HL-60 (cell line): ENCODE measurements around the gene PWWP2B.
A peak's percentile ranks its signal among the peaks of the same experiment; 100 is the strongest.

ENCODE experiments used
- DNase-seq, 2 experiments: peaks; one replicate each; pipeline ENCODE4 v3.0.0-alpha.2; 2010 to 2020; ENCODE audit warnings: low read depth in 1 of 2, low spot score in 1 of 2
- H3K27ac ChIP-seq: fragments of 250-450 bp; sonication (Bioruptor Pico); replicated peaks from 2 replicates; pipeline ENCODE4 v1.5.1; 2020; ENCODE audit warnings: mild to moderate bottlenecking, moderate library complexity
- H3K27me3 ChIP-seq: fragments of 250-450 bp; sonication (Bioruptor Pico); 2 replicates; pipeline ENCODE4 v1.5.1; 2021; ENCODE audit warnings: mild to moderate bottlenecking, moderate library complexity; ENCODE audit not compliant: insufficient read depth, poor library complexity, severe bottlenecking
- H3K4me3 ChIP-seq: replicated peaks from 2 replicates; pipeline ENCODE4 v1.5.1; 2011; ENCODE audit warnings: mild to moderate bottlenecking, control low read depth, low read length; ENCODE audit not compliant: insufficient read depth
- GABPA ChIP-seq: IDR thresholded peaks from 2 replicates; pipeline ENCODE4 v1.6.1; 2012; ENCODE audit warnings: low read depth
- POLR2AphosphoS5 ChIP-seq: IDR thresholded peaks from 2 replicates; pipeline ENCODE4 v1.6.1; 2012; ENCODE audit warnings: low read depth
- SPI1 ChIP-seq: IDR thresholded peaks from 2 replicates; pipeline ENCODE4 v1.6.1; 2012; ENCODE audit warnings: low read depth, mild to moderate bottlenecking, borderline replicate concordance
- TF ChIP-seq, protein P1 (sequence below): IDR thresholded peaks from one replicate; pipeline ENCODE4 v1.5.1; 2011; ENCODE audit warnings: low read length, control low read depth, inconsistent platforms; ENCODE audit not compliant: insufficient read depth
- TF ChIP-seq, protein P2 (sequence below): IDR thresholded peaks from 2 replicates; pipeline ENCODE4 v1.6.1; 2012; ENCODE audit warnings: low read depth; ENCODE audit not compliant: insufficient replicate concordance

Gene PWWP2B

DNA sequence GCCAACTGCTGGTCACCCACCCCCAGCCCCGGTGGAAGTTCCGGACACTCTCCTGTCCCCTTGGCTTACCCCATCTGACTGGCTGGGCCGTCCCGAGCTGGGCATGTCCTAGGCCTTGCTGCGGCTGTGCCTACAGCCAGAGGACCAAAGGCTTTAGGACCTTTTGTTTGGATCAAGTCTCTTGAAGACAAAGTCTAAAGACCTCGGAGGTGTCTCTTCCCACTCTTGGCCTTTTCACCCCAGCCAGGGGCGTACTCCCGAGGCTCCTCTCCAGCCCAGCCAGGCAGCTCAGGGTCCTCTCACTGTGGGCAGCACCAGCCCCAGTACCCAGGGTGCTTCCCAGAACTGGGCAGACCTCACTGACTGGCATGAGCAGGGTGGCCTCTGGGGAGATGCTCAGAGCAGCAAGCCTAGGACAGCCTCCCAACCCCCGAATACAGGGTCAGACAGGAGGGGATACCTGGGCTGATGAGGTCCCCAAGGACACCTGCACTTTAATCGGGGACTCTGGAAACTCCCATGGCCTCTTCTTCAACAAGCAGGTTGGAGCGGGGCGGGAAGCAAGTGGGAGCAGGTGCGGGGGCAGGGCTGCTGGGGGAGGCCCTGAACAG, 2.7 kb upstream of the PWWP2B start:
- TF ChIP-seq POLR2AphosphoS5 = no peak
- TF ChIP-seq, protein P1, sequence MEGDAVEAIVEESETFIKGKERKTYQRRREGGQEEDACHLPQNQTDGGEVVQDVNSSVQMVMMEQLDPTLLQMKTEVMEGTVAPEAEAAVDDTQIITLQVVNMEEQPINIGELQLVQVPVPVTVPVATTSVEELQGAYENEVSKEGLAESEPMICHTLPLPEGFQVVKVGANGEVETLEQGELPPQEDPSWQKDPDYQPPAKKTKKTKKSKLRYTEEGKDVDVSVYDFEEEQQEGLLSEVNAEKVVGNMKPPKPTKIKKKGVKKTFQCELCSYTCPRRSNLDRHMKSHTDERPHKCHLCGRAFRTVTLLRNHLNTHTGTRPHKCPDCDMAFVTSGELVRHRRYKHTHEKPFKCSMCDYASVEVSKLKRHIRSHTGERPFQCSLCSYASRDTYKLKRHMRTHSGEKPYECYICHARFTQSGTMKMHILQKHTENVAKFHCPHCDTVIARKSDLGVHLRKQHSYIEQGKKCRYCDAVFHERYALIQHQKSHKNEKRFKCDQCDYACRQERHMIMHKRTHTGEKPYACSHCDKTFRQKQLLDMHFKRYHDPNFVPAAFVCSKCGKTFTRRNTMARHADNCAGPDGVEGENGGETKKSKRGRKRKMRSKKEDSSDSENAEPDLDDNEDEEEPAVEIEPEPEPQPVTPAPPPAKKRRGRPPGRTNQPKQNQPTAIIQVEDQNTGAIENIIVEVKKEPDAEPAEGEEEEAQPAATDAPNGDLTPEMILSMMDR = no peak
- no peak for TF ChIP-seq SPI1
- no peak for TF ChIP-seq GABPA
- TF ChIP-seq, protein P2, sequence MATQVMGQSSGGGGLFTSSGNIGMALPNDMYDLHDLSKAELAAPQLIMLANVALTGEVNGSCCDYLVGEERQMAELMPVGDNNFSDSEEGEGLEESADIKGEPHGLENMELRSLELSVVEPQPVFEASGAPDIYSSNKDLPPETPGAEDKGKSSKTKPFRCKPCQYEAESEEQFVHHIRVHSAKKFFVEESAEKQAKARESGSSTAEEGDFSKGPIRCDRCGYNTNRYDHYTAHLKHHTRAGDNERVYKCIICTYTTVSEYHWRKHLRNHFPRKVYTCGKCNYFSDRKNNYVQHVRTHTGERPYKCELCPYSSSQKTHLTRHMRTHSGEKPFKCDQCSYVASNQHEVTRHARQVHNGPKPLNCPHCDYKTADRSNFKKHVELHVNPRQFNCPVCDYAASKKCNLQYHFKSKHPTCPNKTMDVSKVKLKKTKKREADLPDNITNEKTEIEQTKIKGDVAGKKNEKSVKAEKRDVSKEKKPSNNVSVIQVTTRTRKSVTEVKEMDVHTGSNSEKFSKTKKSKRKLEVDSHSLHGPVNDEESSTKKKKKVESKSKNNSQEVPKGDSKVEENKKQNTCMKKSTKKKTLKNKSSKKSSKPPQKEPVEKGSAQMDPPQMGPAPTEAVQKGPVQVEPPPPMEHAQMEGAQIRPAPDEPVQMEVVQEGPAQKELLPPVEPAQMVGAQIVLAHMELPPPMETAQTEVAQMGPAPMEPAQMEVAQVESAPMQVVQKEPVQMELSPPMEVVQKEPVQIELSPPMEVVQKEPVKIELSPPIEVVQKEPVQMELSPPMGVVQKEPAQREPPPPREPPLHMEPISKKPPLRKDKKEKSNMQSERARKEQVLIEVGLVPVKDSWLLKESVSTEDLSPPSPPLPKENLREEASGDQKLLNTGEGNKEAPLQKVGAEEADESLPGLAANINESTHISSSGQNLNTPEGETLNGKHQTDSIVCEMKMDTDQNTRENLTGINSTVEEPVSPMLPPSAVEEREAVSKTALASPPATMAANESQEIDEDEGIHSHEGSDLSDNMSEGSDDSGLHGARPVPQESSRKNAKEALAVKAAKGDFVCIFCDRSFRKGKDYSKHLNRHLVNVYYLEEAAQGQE = no peak
- H3K4me3 ChIP-seq = no peak overlapping the region
- H3K27me3 ChIP-seq = no peaks in the 10 kb centered on the region
- no peak for DNase-seq
- H3K27ac ChIP-seq = no peak overlapping the region

DNA sequence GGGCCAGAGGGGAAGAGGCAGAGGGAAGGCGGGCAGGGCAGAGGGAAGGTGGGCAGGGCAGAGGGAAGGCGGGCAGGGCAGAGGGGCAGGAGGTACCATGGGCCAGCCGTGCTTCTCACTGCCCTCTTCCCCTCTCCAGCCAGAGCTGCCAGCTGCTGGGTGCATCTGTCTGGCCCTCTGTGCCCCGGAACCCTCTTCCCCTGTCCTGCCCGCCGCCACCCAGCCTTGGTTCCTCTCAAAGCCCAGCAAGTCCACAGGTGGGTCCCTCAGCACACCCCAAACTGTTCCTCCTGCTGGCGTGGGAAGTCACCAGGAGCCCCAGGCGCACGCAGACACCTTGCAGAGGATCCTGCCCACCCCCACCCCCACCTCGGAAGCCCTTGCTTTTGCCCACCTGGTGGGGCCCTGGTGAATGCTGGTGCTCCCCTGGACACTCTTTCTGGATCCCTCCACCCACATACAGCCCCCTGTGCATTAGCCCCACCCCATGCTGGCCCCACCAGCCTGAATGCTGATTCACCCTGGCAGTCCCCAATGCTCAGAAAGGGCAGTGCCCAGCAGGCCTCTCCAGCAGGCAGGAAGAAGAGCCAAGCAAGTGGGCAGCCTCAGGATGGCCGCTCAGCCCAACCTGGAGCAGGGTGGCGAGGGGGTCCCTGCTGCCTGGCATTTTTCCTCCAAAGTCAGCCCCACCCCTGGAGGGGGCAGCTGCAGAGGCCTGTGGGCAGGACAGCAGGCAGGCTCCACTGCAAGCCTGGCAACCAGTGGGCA, 1.9 kb upstream of the PWWP2B start:
- TF ChIP-seq GABPA (no peak), SPI1 (no peak), POLR2AphosphoS5 (no peak)
- TF ChIP-seq, protein P1 = no peak
- TF ChIP-seq, protein P2 = no peak
- Histone ChIP-seq H3K27me3 (no peaks in the 10 kb centered on the region), H3K4me3 (no peak overlapping the region), H3K27ac (no peak overlapping the region)
- no peak for DNase-seq

DNA sequence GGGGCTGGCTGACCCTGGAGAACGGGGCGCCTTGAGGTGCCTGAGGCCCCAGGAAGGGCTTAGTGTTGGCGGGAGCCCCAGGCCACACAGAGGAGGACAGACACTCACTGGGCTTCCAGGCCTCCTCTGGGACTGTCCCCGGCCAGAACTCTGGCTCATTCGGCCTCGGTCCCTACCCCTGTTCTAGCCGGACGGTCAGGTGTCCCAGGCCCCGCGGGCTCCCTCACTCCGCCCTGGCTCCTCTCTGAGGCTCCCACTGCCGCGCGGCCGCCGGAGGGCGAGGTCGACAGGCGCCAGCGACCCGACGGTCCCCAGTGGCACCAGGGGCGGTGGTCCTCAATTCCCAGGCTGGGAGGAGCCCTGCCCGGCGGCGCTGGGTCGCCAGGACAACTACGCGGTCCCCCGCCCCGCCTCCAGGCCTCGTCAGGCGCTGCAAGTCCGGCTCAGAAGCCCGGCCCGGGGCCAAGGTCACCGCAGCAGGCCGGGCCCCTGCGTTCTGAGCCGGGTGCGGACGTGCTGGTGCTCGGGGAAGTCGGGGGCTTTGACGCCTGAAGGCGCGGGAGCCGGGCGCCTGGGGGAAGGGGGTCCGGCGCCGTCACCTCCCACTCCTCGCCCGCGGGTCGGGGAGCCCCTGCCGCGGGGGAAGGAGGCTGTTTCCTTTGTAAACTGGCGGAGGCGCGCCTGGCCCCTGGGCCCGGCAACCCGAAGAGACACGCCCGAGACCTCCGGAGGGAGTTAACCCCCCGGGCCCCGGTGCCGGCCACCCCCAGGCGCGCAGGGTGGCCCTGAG, 1.1 kb upstream of the PWWP2B start:
- TF ChIP-seq GABPA = no peak
- no peak for TF ChIP-seq SPI1
- no peak for TF ChIP-seq POLR2AphosphoS5
- TF ChIP-seq, protein P1 = no peak
- DNase-seq = no peak
- Histone ChIP-seq H3K27ac (peak overlapping the region; percentile 52), H3K27me3 (no peaks in the 10 kb centered on the region), H3K4me3 (peak overlapping the region; percentile 23)
